Measurements from ENCODE around the gene UBA52. TPM values are rescaled to one million over a fixed set of nuclear protein-coding genes. Genes with fewer than 3 reads are reported as not detected.

Gene UBA52
- total RNA-seq, 3 donors from 2014 or later: 729 to 865 (median 831) TPM

- H3K4me3 ChIP-seq: no peak overlapping the region
- H3K9me3 ChIP-seq: no peaks in the 10 kb centered on the region
- H3K36me3 ChIP-seq: peaks cover 8% of the 10 kb centered on the region
- H3K27ac ChIP-seq: no peak overlapping the region
- peaks cover 0 to 3% of the 10 kb centered on the region in 2 donors for H3K4me1 ChIP-seq
- TF ChIP-seq CTCF (IDR thresholded peaks at IDR 0.05) (no peak), POLR2A (IDR thresholded peaks at IDR 0.05) (no peak), POLR2AphosphoS5 (IDR thresholded peaks at IDR 0.05) (no peak)
- H3K27me3 ChIP-seq: no peaks in the 10 kb centered on the region
- no peak for DNase-seq (ENCODE audit: low spot score in 2 of 2)
- intact Hi-C loops (cut with DNase I; ENCODE audit: low total_unique reads): no loop called here
Measured at GRCh38 chr19:18566953-18567352, 4.7 kb upstream of the UBA52 start.

GRCh38 chr19:18568367-18568766 is 3.3 kb upstream of the UBA52 start:
- Histone ChIP-seq H3K4me3 (no peak overlapping the region), H3K9me3 (no peaks in the 10 kb centered on the region), H3K27ac (no peak overlapping the region), H3K27me3 (no peaks in the 10 kb centered on the region), H3K36me3 (peaks cover 8% of the 10 kb centered on the region), H3K4me1 (peaks cover 8 to 12% of the 10 kb centered on the region in 2 donors)
- intact Hi-C loops (cut with DNase I; ENCODE audit: low total_unique reads): no loop called here
- DNase-seq (ENCODE audit: low spot score in 2 of 2): no peak
- TF ChIP-seq POLR2AphosphoS5 (IDR thresholded peaks at IDR 0.05): no peak
- no peak for TF ChIP-seq CTCF (IDR thresholded peaks at IDR 0.05)
- TF ChIP-seq POLR2A (IDR thresholded peaks at IDR 0.05): no peak

- no peaks in the 10 kb centered on the region for H3K9me3 ChIP-seq
- intact Hi-C loops (cut with DNase I; ENCODE audit: low total_unique reads): no loop called here
- H3K4me3 ChIP-seq: no peak overlapping the region
- H3K27ac ChIP-seq: no peak overlapping the region
- DNase-seq (ENCODE audit: low spot score in 2 of 2): no peak
- H3K4me1 ChIP-seq: peaks cover 10 to 14% of the 10 kb centered on the region in 2 donors
- TF ChIP-seq CTCF (IDR thresholded peaks at IDR 0.05) (no peak), POLR2AphosphoS5 (IDR thresholded peaks at IDR 0.05) (no peak), POLR2A (IDR thresholded peaks at IDR 0.05) (no peak)
- H3K27me3 ChIP-seq: no peaks in the 10 kb centered on the region
- H3K36me3 ChIP-seq: peaks cover 7% of the 10 kb centered on the region
Measured at GRCh38 chr19:18574691-18575291, 3.1 kb downstream of the UBA52 start.

GRCh38 chr19:18576383-18576782 is 4.7 kb downstream of the UBA52 start:
- Histone ChIP-seq H3K27ac (no peak overlapping the region), H3K9me3 (no peaks in the 10 kb centered on the region), H3K4me1 (peaks cover 10 to 14% of the 10 kb centered on the region in 2 donors), H3K36me3 (peaks cover 7% of the 10 kb centered on the region), H3K4me3 (no peak overlapping the region), H3K27me3 (no peaks in the 10 kb centered on the region)
- DNase-seq (ENCODE audit: low spot score in 2 of 2): no peak
- TF ChIP-seq CTCF (IDR thresholded peaks at IDR 0.05) (no peak), POLR2AphosphoS5 (IDR thresholded peaks at IDR 0.05) (no peak), POLR2A (IDR thresholded peaks at IDR 0.05) (no peak)
- intact Hi-C loops (cut with DNase I; ENCODE audit: low total_unique reads): no loop called here

GRCh38 chr19:18577365-18577914 is 5.8 kb downstream of the UBA52 start:
- intact Hi-C loops (cut with DNase I; ENCODE audit: low total_unique reads): no loop called here
- Histone ChIP-seq H3K4me3 (no peak overlapping the region), H3K27ac (no peak overlapping the region), H3K9me3 (no peaks in the 10 kb centered on the region), H3K27me3 (no peaks in the 10 kb centered on the region), H3K4me1 (peaks cover 10 to 12% of the 10 kb centered on the region in 2 donors), H3K36me3 (peaks cover 7% of the 10 kb centered on the region)
- no peak for DNase-seq (ENCODE audit: low spot score in 2 of 2)
- TF ChIP-seq POLR2AphosphoS5 (IDR thresholded peaks at IDR 0.05) (no peak), POLR2A (IDR thresholded peaks at IDR 0.05) (no peak), CTCF (IDR thresholded peaks at IDR 0.05) (no peak)

Measured in breast epithelium (tissue), 4 donors.